ENCODE measurements around the gene ANKRD31. TPM values are rescaled to one million over a fixed set of nuclear protein-coding genes. Genes with fewer than 3 reads are reported as not detected.

ANKRD31 gene
- total RNA-seq, 1 experiment from 2014 or later: not detected

DNA sequence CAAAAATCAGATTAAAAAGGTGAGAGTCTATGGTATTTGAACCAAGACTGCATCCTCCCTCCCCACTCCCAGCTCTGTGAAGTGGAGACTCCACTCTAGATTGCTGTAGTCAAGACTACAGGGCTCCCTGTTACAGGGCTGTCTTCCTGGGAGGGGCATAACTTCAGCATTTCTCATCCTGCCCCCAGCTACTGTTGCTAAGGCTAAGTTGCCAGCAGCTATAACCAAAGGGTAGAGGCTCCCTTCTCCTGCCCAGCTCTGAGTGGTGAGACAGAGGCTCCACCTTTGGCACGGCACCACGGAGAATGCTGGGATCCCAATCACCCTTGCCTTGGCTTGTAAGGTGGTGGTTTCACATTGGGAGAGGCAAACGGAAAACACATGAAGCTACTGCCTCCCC, 145.1 kb downstream of the ANKRD31 start:
- in situ Hi-C loops (cut with HindIII; ENCODE audit: low pct_unique_long_range_greater_than_20kb, low sequenced_read_pairs): no loop called here
- ChIA-PET POLR2A (no interaction called here), CTCF (no interaction called here)
- Histone ChIP-seq H3K4me3 (ENCODE audit: low read depth in 2 of 2, low read length in 2 of 2) (no peak overlapping the region), H3K27me3 (ENCODE audit: control insufficient read depth, insufficient read depth, low read length) (peaks cover 9% of the 10 kb centered on the region; the same call in 1 of the 2 replicates), H3K9me3 (ENCODE audit: control insufficient read depth, insufficient read depth, low read depth, low read length) (no peaks in the 10 kb centered on the region), H3K36me3 (ENCODE audit: control insufficient read depth, insufficient read depth, low read length) (no peaks in the 10 kb centered on the region), H3K4me1 (ENCODE audit: control insufficient read depth, insufficient read depth, low read length) (no peaks in the 10 kb centered on the region), H3K27ac (ENCODE audit: low read length) (no peak overlapping the region)
- no TSS peak for BruUV-seq (replicated peaks)
- TF ChIP-seq, protein P1, sequence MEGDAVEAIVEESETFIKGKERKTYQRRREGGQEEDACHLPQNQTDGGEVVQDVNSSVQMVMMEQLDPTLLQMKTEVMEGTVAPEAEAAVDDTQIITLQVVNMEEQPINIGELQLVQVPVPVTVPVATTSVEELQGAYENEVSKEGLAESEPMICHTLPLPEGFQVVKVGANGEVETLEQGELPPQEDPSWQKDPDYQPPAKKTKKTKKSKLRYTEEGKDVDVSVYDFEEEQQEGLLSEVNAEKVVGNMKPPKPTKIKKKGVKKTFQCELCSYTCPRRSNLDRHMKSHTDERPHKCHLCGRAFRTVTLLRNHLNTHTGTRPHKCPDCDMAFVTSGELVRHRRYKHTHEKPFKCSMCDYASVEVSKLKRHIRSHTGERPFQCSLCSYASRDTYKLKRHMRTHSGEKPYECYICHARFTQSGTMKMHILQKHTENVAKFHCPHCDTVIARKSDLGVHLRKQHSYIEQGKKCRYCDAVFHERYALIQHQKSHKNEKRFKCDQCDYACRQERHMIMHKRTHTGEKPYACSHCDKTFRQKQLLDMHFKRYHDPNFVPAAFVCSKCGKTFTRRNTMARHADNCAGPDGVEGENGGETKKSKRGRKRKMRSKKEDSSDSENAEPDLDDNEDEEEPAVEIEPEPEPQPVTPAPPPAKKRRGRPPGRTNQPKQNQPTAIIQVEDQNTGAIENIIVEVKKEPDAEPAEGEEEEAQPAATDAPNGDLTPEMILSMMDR (IDR thresholded peaks at IDR 0.05): no peak
- TF ChIP-seq, protein P2, sequence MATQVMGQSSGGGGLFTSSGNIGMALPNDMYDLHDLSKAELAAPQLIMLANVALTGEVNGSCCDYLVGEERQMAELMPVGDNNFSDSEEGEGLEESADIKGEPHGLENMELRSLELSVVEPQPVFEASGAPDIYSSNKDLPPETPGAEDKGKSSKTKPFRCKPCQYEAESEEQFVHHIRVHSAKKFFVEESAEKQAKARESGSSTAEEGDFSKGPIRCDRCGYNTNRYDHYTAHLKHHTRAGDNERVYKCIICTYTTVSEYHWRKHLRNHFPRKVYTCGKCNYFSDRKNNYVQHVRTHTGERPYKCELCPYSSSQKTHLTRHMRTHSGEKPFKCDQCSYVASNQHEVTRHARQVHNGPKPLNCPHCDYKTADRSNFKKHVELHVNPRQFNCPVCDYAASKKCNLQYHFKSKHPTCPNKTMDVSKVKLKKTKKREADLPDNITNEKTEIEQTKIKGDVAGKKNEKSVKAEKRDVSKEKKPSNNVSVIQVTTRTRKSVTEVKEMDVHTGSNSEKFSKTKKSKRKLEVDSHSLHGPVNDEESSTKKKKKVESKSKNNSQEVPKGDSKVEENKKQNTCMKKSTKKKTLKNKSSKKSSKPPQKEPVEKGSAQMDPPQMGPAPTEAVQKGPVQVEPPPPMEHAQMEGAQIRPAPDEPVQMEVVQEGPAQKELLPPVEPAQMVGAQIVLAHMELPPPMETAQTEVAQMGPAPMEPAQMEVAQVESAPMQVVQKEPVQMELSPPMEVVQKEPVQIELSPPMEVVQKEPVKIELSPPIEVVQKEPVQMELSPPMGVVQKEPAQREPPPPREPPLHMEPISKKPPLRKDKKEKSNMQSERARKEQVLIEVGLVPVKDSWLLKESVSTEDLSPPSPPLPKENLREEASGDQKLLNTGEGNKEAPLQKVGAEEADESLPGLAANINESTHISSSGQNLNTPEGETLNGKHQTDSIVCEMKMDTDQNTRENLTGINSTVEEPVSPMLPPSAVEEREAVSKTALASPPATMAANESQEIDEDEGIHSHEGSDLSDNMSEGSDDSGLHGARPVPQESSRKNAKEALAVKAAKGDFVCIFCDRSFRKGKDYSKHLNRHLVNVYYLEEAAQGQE (IDR thresholded peaks at IDR 0.05; ENCODE audit: insufficient read depth in 1 of 2, low read depth in 2 of 2, low read length in 1 of 2): no peak
- TF ChIP-seq SIN3A (IDR thresholded peaks at IDR 0.05; ENCODE audit: borderline replicate concordance, insufficient read depth, low read depth, low read length) (no peak), POLR2AphosphoS5 (IDR thresholded peaks at IDR 0.05; ENCODE audit: low read depth, low read length) (no peak), TCF7L2 (IDR thresholded peaks at IDR 0.05; ENCODE audit: low read depth, low read length) (no peak)
- ATAC-seq (no peak), DNase-seq (ENCODE audit: low read depth, low spot score) (no peak)
- intact Hi-C loops (cut with micrococcal nuclease; ENCODE audit: unreplicated experiment): no loop called here

DNA sequence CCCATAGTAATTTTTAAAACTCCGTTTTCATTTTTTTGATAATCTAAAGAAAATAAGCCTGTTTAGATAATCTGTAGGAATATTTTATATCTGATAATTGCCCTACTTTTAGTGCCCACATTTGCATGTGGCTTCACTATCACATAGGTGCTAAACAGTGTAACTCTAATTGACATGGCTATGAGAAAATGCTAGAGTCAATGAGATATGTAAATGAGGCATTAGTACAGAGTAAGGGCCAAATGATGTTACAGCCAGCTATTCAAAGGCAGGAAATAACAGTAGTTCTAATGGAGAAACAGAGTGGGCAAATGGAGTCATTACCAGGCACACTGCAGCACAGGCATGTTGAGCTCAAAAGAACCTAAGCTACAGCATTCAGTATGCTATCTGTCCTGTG, 147.0 kb downstream of the ANKRD31 start:
- no peak for DNase-seq (ENCODE audit: low read depth, low spot score)
- Histone ChIP-seq H3K4me1 (ENCODE audit: control insufficient read depth, insufficient read depth, low read length) (no peaks in the 10 kb centered on the region), H3K4me3 (ENCODE audit: low read depth in 2 of 2, low read length in 2 of 2) (no peak overlapping the region), H3K27me3 (ENCODE audit: control insufficient read depth, insufficient read depth, low read length) (peaks cover 9% of the 10 kb centered on the region; the same call in 1 of the 2 replicates), H3K27ac (ENCODE audit: low read length) (no peak overlapping the region), H3K9me3 (ENCODE audit: control insufficient read depth, insufficient read depth, low read depth, low read length) (no peaks in the 10 kb centered on the region), H3K36me3 (ENCODE audit: control insufficient read depth, insufficient read depth, low read length) (no peaks in the 10 kb centered on the region)
- no TSS peak for BruUV-seq (replicated peaks)
- intact Hi-C loops (cut with micrococcal nuclease; ENCODE audit: unreplicated experiment): no loop called here
- no peak for ATAC-seq
- in situ Hi-C loops (cut with HindIII; ENCODE audit: low pct_unique_long_range_greater_than_20kb, low sequenced_read_pairs): no loop called here
- POLR2A ChIA-PET: no interaction called here
- CTCF ChIA-PET: no interaction called here
- TF ChIP-seq, protein P2 (IDR thresholded peaks at IDR 0.05; ENCODE audit: insufficient read depth in 1 of 2, low read depth in 2 of 2, low read length in 1 of 2): no peak
- TF ChIP-seq POLR2AphosphoS5 (IDR thresholded peaks at IDR 0.05; ENCODE audit: low read depth, low read length) (no peak), SIN3A (IDR thresholded peaks at IDR 0.05; ENCODE audit: borderline replicate concordance, insufficient read depth, low read depth, low read length) (no peak), TCF7L2 (IDR thresholded peaks at IDR 0.05; ENCODE audit: low read depth, low read length) (no peak)
- TF ChIP-seq, protein P1 (IDR thresholded peaks at IDR 0.05): no peak

All from Panc1 (cell line).